CD4-positive, alpha-beta T cell (primary cell): Measurements from ENCODE around the gene CHID1. TPM values are rescaled to one million over a fixed set of nuclear protein-coding genes. Genes with fewer than 3 reads are reported as not detected.

Source experiments
- ATAC-seq: fragments of 200-7000 bp; cut with Tn5 transposase; one replicate; pipeline ENCODE4 v1.10.0; 2022; ENCODE audit warnings: mild to moderate bottlenecking; ENCODE audit not compliant: poor library complexity
- CTCF ChIA-PET: fragments of 350-600 bp; sonication (Branson Sonifier 250); formaldehyde crosslinking; loops from one replicate; lab custom pipeline; 2021; ENCODE audit warnings: antibody characterized with exemption, inconsistent platforms; lab: Charles Lee
- POLR2A ChIA-PET: fragments of 350-600 bp; sonication (Branson Sonifier 250); formaldehyde crosslinking; loops from one replicate; lab custom pipeline; 2021; ENCODE audit warnings: antibody characterized with exemption, inconsistent platforms; lab: Charles Lee
- DNase-seq, 14 experiments: peaks; one replicate each; pipeline ENCODE4 v3.0.0-alpha.2; 2013 to 2020; ENCODE audit warnings: mixed read lengths in 2 of 14
- H3K27ac ChIP-seq, 2 donors: one replicate each; pipeline versions ENCODE4 v1.5.1 to v1.7.0; 2013; ENCODE audit warnings: low read length in 2 of 2, low read depth in 1 of 2, mild to moderate bottlenecking in 1 of 2
- H3K27me3 ChIP-seq, 2 experiments: 1 replicate in 1 of 2; 2 replicates in 1 of 2; pipeline versions ENCODE4 v1.6.1 to v1.7.0; 2013; ENCODE audit warnings: low read length in 2 of 2, control low read depth in 1 of 2, mild to moderate bottlenecking in 1 of 2, moderate library complexity in 1 of 2; ENCODE audit not compliant: insufficient read depth in 2 of 2, control insufficient read depth in 1 of 2
- H3K36me3 ChIP-seq: one replicate; pipeline ENCODE4 v1.6.1; 2013; ENCODE audit warnings: low read length, control low read depth; ENCODE audit not compliant: insufficient read depth
- H3K4me1 ChIP-seq: one replicate; pipeline ENCODE4 v1.6.1; 2013; ENCODE audit warnings: low read length, control low read depth; ENCODE audit not compliant: insufficient read depth
- H3K4me3 ChIP-seq: one replicate; pipeline ENCODE4 v1.5.1; 2013; ENCODE audit warnings: mild to moderate bottlenecking, low read length, moderate library complexity
- H3K9me3 ChIP-seq, 2 experiments: 1 replicate in 1 of 2; 2 replicates in 1 of 2; pipeline versions ENCODE4 v1.6.1 to v1.7.0; 2013; ENCODE audit warnings: low read length in 2 of 2, mild to moderate bottlenecking in 2 of 2, control low read depth in 1 of 2, moderate library complexity in 1 of 2; ENCODE audit not compliant: control insufficient read depth in 1 of 2, insufficient read depth in 1 of 2
- H3K27ac Mint-ChIP-seq: one replicate; pipeline ENCODE4 v1.8.0; 2020; ENCODE audit warnings: mixed read lengths
- H3K27me3 Mint-ChIP-seq: one replicate; pipeline ENCODE4 v1.8.0; 2021; ENCODE audit warnings: mixed read lengths
- H3K36me3 Mint-ChIP-seq: one replicate; pipeline ENCODE4 v1.8.0; 2021; ENCODE audit warnings: low read depth, mixed read lengths
- H3K4me1 Mint-ChIP-seq: one replicate; pipeline ENCODE4 v1.8.0; 2021; ENCODE audit warnings: low read depth, mixed read lengths
- H3K4me3 Mint-ChIP-seq: one replicate; pipeline ENCODE4 v1.8.0; 2020; ENCODE audit warnings: mild to moderate bottlenecking, mixed read lengths
- H3K9me3 Mint-ChIP-seq: one replicate; pipeline ENCODE4 v1.8.0; 2020; ENCODE audit warnings: mixed read lengths
- CTCF ChIP-seq: fragments of 200-600 bp; IDR thresholded peaks from one replicate; pipeline ENCODE4 v1.8.0; 2022; ENCODE audit warnings: antibody characterized with exemption, mild to moderate bottlenecking
- intact Hi-C, 2 experiments: fragments of 100-400 bp; cut with DNase I in 1 of 2; cut with micrococcal nuclease in 1 of 2; formaldehyde crosslinking; loops; one replicate each; pipeline versions ENCODE4 v1.15.1 to v1.9.0; 2023 to 2025; cut with DNase I, micrococcal nuclease
- total RNA-seq, 174 experiments: library from RNA in 2 of 174; stranded (reverse) in 2 of 174; gene quantifications; one replicate each; pipeline ENCODE4 v1.2.3 and lab custom pipeline; 2021 to 2026

Gene CHID1
- total RNA-seq, 2 experiments from 2014 or later = 17.1 to 22.8 TPM

- CTCF ChIA-PET = no interaction called here
These were observed 48.0 kb downstream of the CHID1 start for GRCh38 chr11:862696-863022.

DNA sequence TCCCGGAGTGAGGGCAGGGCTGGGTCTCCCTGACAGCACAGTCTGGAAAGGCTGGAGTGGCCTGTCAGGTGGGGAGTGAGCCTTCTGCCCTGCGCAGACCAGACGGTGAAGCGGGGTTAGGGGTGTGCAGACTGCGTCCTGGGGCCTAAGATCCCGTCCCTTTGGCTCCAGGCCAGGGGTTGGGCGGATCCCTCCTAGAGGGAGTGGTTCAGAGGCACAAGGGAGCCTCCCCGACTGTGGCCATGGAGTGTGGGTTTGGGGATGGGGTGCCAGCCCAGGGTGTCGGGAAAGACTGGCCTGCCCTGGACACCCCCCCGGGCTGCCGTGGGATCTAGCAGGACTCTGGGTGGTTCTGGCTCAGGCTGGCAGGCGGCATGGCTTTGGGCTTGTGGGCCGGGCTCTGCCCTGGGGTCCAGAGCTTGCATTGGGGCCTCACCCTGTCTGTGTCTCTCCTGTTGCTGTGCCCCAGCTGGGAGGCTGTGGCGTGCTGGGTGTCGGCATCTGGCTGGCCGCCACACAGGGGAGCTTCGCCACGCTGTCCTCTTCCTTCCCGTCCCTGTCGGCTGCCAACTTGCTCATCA is 48.4 kb downstream of the CHID1 start:
- no peak overlapping the region for H3K27ac Mint-ChIP-seq
- Histone ChIP-seq H3K27me3 (no peaks in the 10 kb centered on the region), H3K4me3 (no peak overlapping the region), H3K27ac (no peak overlapping the region), H3K36me3 (no peaks in the 10 kb centered on the region), H3K4me1 (no peaks in the 10 kb centered on the region), H3K9me3 (peaks cover 0 to 10% of the 10 kb centered on the region in 2 experiments)
- intact Hi-C loops = no loop called here
- no peak for DNase-seq
- no peak overlapping the region for H3K4me3 Mint-ChIP-seq
- no peaks in the 10 kb centered on the region for H3K27me3 Mint-ChIP-seq
- H3K36me3 Mint-ChIP-seq = no peaks in the 10 kb centered on the region
- no peaks in the 10 kb centered on the region for H3K4me1 Mint-ChIP-seq
- no peak for TF ChIP-seq CTCF
- CTCF ChIA-PET = no interaction called here
- POLR2A ChIA-PET = no interaction called here
- ATAC-seq = no peak
- H3K9me3 Mint-ChIP-seq = no peaks in the 10 kb centered on the region

More at GRCh38 chr11:862696-863022, 48.0 kb downstream of the CHID1 start:
- H3K4me1 Mint-ChIP-seq = no peaks in the 10 kb centered on the region
- no peak overlapping the region for H3K27ac Mint-ChIP-seq
- H3K4me3 Mint-ChIP-seq = no peak overlapping the region
- no peak overlapping the region for H3K27ac ChIP-seq
- no peak overlapping the region for H3K4me3 ChIP-seq
- POLR2A ChIA-PET = no interaction called here
- H3K27me3 Mint-ChIP-seq = no peaks in the 10 kb centered on the region
- no peaks in the 10 kb centered on the region for H3K9me3 Mint-ChIP-seq
- no peaks in the 10 kb centered on the region for H3K4me1 ChIP-seq
- no peaks in the 10 kb centered on the region for H3K36me3 ChIP-seq
- H3K36me3 Mint-ChIP-seq = no peaks in the 10 kb centered on the region
- peaks cover 0 to 10% of the 10 kb centered on the region in 2 experiments for H3K9me3 ChIP-seq
- DNase-seq (no peak), ATAC-seq (no peak)
- no peak for TF ChIP-seq CTCF
- no peaks in the 10 kb centered on the region for H3K27me3 ChIP-seq
- intact Hi-C loops = no loop called here

DNA sequence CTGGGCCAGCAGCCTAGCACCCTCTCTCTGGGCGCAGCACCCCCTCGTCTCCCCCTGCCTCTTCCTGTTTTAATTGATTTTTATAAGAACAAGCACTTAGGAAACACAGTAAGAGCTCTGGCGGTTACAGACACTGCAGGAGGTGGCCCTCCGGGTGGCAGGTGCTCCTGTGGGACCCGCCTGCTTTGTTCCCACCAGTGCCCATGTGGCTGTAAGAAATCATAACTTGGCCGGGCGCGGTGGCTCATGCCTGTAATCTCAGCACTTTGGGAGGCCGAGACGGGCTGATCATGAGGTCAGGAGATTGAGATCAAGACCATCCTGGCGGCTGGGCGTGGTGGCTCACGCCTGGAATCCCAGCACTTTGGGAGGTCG is 49.5 kb downstream of the CHID1 start:
- Histone ChIP-seq H3K27ac (no peak overlapping the region), H3K4me1 (no peaks in the 10 kb centered on the region), H3K36me3 (no peaks in the 10 kb centered on the region), H3K4me3 (no peak overlapping the region), H3K27me3 (no peaks in the 10 kb centered on the region), H3K9me3 (peaks cover 0 to 10% of the 10 kb centered on the region in 2 experiments)
- no peak for ATAC-seq
- Mint-ChIP-seq H3K27me3 (no peaks in the 10 kb centered on the region), H3K4me3 (no peak overlapping the region), H3K9me3 (no peaks in the 10 kb centered on the region), H3K4me1 (no peaks in the 10 kb centered on the region), H3K36me3 (no peaks in the 10 kb centered on the region), H3K27ac (no peak overlapping the region)
- intact Hi-C loops = no loop called here
- POLR2A ChIA-PET = no interaction called here
- CTCF ChIA-PET = no interaction called here
- no peak for DNase-seq
- TF ChIP-seq CTCF = no peak
